Lung (tissue), 12 donors: ENCODE measurements around the gene LRRC53. TPM values are rescaled to one million over a fixed set of nuclear protein-coding genes. Genes with fewer than 3 reads are reported as not detected.
A peak's percentile ranks its signal among the peaks of the same experiment; 100 is the strongest.

Experiments
- ATAC-seq: fragments of 200-7000 bp; cut with Tn5 transposase; one replicate; pipeline ENCODE4 v1.9.1; 2020; ENCODE audit warnings: moderate number of reproducible peaks; ENCODE audit not compliant: insufficient read depth, low FRiP score
- DNase-seq, 3 donors: peaks; one replicate each; pipeline ENCODE4 v3.0.0-alpha.2; 2013 to 2017
- H3K27ac ChIP-seq, 2 donors: one replicate each; pipeline ENCODE4 v1.5.1; 2013; ENCODE audit warnings: mild to moderate bottlenecking in 2 of 2, moderate library complexity in 2 of 2, control low read depth in 1 of 2, inconsistent platforms in 1 of 2, low read depth in 1 of 2, low read length in 1 of 2
- H3K27me3 ChIP-seq, 3 donors: one replicate each; pipeline ENCODE4 v1.5.1; 2013; ENCODE audit warnings: low read length in 2 of 3; ENCODE audit not compliant: control insufficient read depth in 3 of 3, insufficient read depth in 3 of 3
- H3K36me3 ChIP-seq, 4 donors: one replicate each; pipeline ENCODE4 v1.5.1; 2013; ENCODE audit warnings: low read length in 4 of 4, mild to moderate bottlenecking in 1 of 4, moderate library complexity in 1 of 4; ENCODE audit not compliant: control insufficient read depth in 4 of 4, insufficient read depth in 4 of 4
- H3K4me1 ChIP-seq, 5 donors: one replicate each; pipeline ENCODE4 v1.5.1; 2013; ENCODE audit warnings: low read length in 5 of 5, mild to moderate bottlenecking in 2 of 5, moderate library complexity in 1 of 5; ENCODE audit not compliant: control insufficient read depth in 5 of 5, insufficient read depth in 5 of 5
- H3K4me3 ChIP-seq: one replicate; pipeline ENCODE4 v1.5.1; 2013; ENCODE audit warnings: mild to moderate bottlenecking, control low read depth, moderate library complexity
- H3K9ac ChIP-seq, 2 donors: one replicate each; pipeline ENCODE4 v1.5.1; 2013; ENCODE audit warnings: low read length in 2 of 2, control low read depth in 1 of 2; ENCODE audit not compliant: insufficient read depth in 1 of 2
- H3K9me3 ChIP-seq, 4 donors: one replicate each; pipeline ENCODE4 v1.5.1; 2013; ENCODE audit warnings: low read length in 3 of 4, mild to moderate bottlenecking in 1 of 4, moderate library complexity in 1 of 4; ENCODE audit not compliant: control insufficient read depth in 4 of 4, insufficient read depth in 3 of 4
- CTCF ChIP-seq: IDR thresholded peaks from 2 replicates; pipeline ENCODE4 v1.5.1; 2012; ENCODE audit warnings: mild to moderate bottlenecking; ENCODE audit errors: control extremely low read depth, extremely low read depth
- WGBS, 2 donors: extraction: QIAGEN DNeasy Blood & Tissue Kit; methylation state at CpG; one replicate each; pipeline ENCODE4 v1.1.7; 2013; 5-methylcytosine and 5-hydroxymethylcytosine counted together
- polyA plus RNA-seq, 2 donors: library from polyadenylated mRNA; stranded (reverse); fragments of 200-250 nt; gene quantifications; one replicate each; pipeline ENCODE4 v1.2.1, GENCODE V29; 2013
- total RNA-seq, 2 donors: library from RNA; depleted of rRNA in 1 of 2; stranded (reverse); fragments of >200 nt in 1 of 2; gene quantifications; one replicate each; pipeline ENCODE4 v1.2.1, GENCODE V29; 2014 to 2021
- donor health status: control.
- donor health status: control.
- donor health status: Bipolar disorder and iron deficiency.
- donor health status: healthy.
- donor health status: DM: yes; HTN: yes; CAD: no.

LRRC53 gene
- total and polyA plus RNA-seq, 4 donors: not detected

- H3K27me3 ChIP-seq: no peaks in the 10 kb centered on the region
- H3K36me3 ChIP-seq: no peaks in the 10 kb centered on the region
- H3K27ac ChIP-seq: no peak overlapping the region
- ATAC-seq (no peak), DNase-seq (no peak)
- 96% methylated on average over 24 of the region's 24 CpGs for WGBS, 2 donors
- no peak overlapping the region for H3K9ac ChIP-seq
- H3K4me3 ChIP-seq: no peak overlapping the region
- H3K4me1 ChIP-seq: peaks cover 0 to 7% (median 0%) of the 10 kb centered on the region in 5 donors
- no peak for TF ChIP-seq CTCF
- no peaks in the 10 kb centered on the region for H3K9me3 ChIP-seq
Observed at GRCh38 chr1:74465193-74465681, 47.2 kb downstream of the LRRC53 start.

GRCh38 chr1:74464037-74464436, 48.4 kb downstream of the LRRC53 start:
- no peak for TF ChIP-seq CTCF
- DNase-seq (peak in 2 of 3 donors; percentile 11 to 39), ATAC-seq (no peak)
- Histone ChIP-seq H3K27ac (peak overlapping the region in 1 of 2 donors; percentile 53), H3K9ac (no peak overlapping the region), H3K4me3 (no peak overlapping the region), H3K9me3 (no peaks in the 10 kb centered on the region), H3K4me1 (peaks cover 0 to 4% (median 0%) of the 10 kb centered on the region in 5 donors), H3K36me3 (no peaks in the 10 kb centered on the region), H3K27me3 (no peaks in the 10 kb centered on the region)
- WGBS, 2 donors: 76 to 83% methylated on average over 6 of the region's 6 CpGs

- Histone ChIP-seq H3K27ac (peak overlapping the region in 1 of 2 donors; percentile 53), H3K9ac (no peak overlapping the region), H3K27me3 (no peaks in the 10 kb centered on the region), H3K4me3 (no peak overlapping the region), H3K4me1 (peaks cover 0 to 4% (median 0%) of the 10 kb centered on the region in 5 donors), H3K9me3 (no peaks in the 10 kb centered on the region), H3K36me3 (no peaks in the 10 kb centered on the region)
- DNase-seq (no peak), ATAC-seq (peak; percentile 42)
- no peak for TF ChIP-seq CTCF
- 70 to 74% methylated on average over 9 of the region's 9 CpGs for WGBS, 2 donors
Observed at GRCh38 chr1:74463333-74463988, 49.0 kb downstream of the LRRC53 start.
